ENCODE results near the gene PDE11A.

DNA sequence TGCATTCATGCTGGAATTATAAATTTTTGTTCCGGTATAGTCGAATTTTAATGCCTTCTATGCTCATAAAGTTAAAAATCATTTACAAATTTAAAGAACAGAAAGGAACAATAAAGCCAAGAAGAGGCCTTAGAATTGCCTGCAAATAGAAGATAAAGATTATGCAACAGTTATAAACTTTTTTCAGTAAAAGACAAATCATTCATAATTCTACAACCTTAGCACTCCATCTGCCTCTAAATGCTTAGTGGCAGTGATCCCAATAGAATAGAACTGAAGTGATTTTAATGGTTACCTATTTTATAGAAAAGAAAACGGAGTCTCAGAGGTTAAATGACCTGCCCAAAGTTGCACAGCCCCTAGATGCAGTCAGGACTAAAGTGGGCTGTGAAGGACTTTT is 468.8 kb downstream of the PDE11A start:
- TF ChIP-seq POLR2AphosphoS5 (IDR thresholded peaks at IDR 0.05; ENCODE audit: low read depth, low read length): no peak
- TF ChIP-seq TAF1 (IDR thresholded peaks at IDR 0.05; ENCODE audit: low read depth, low read length): no peak
- no peak for TF ChIP-seq POLR2A (IDR thresholded peaks at IDR 0.05; ENCODE audit: low read depth, low read length)
